ENCODE measurements around the gene SLC29A3. TPM values are rescaled to one million over a fixed set of nuclear protein-coding genes. Genes with fewer than 3 reads are reported as not detected.

The SLC29A3 gene
- total RNA-seq, 1 experiment from 2014 or later: 1.1 TPM

GRCh38 chr10:71301371-71301916 is 17.6 kb upstream of the SLC29A3 start:
- DNase-seq (ENCODE audit: low read depth in 1 of 2, low spot score in 2 of 2): no peak
- no peaks in the 10 kb centered on the region for H3K9me3 ChIP-seq (replicated peaks)
- no peaks in the 10 kb centered on the region for H3K4me1 ChIP-seq (replicated peaks)
- H3K4me3 ChIP-seq: no peak overlapping the region
- H3K27ac ChIP-seq: no peak overlapping the region
- no peaks in the 10 kb centered on the region for H3K36me3 ChIP-seq
- no peaks in the 10 kb centered on the region for H3K27me3 ChIP-seq (replicated peaks)

- H3K36me3 ChIP-seq: no peaks in the 10 kb centered on the region
- no peak overlapping the region for H3K4me3 ChIP-seq
- H3K9me3 ChIP-seq (replicated peaks): no peaks in the 10 kb centered on the region
- DNase-seq (ENCODE audit: low read depth in 1 of 2, low spot score in 2 of 2): no peak
- no peak overlapping the region for H3K27ac ChIP-seq
- H3K4me1 ChIP-seq (replicated peaks): no peaks in the 10 kb centered on the region
- H3K27me3 ChIP-seq (replicated peaks): no peaks in the 10 kb centered on the region
These were observed 16.6 kb upstream of the SLC29A3 start for GRCh38 chr10:71302451-71302850.

GRCh38 chr10:71302874-71303568 is 16.0 kb upstream of the SLC29A3 start:
- H3K4me1 ChIP-seq (replicated peaks): no peaks in the 10 kb centered on the region
- H3K27ac ChIP-seq: no peak overlapping the region
- no peaks in the 10 kb centered on the region for H3K36me3 ChIP-seq
- H3K4me3 ChIP-seq: no peak overlapping the region
- no peaks in the 10 kb centered on the region for H3K9me3 ChIP-seq (replicated peaks)
- no peaks in the 10 kb centered on the region for H3K27me3 ChIP-seq (replicated peaks)
- DNase-seq (ENCODE audit: low read depth in 1 of 2, low spot score in 2 of 2): peak in 1 of 2 experiments; percentile 25

GRCh38 chr10:71303569-71303907 is 15.5 kb upstream of the SLC29A3 start:
- Histone ChIP-seq H3K4me1 (replicated peaks) (no peaks in the 10 kb centered on the region), H3K9me3 (replicated peaks) (no peaks in the 10 kb centered on the region), H3K36me3 (no peaks in the 10 kb centered on the region), H3K4me3 (no peak overlapping the region), H3K27ac (no peak overlapping the region), H3K27me3 (replicated peaks) (no peaks in the 10 kb centered on the region)
- no peak for DNase-seq (ENCODE audit: low read depth in 1 of 2, low spot score in 2 of 2)

GRCh38 chr10:71304914-71305313 is 14.1 kb upstream of the SLC29A3 start:
- H3K4me1 ChIP-seq (replicated peaks): no peaks in the 10 kb centered on the region
- H3K27me3 ChIP-seq (replicated peaks): no peaks in the 10 kb centered on the region
- no peaks in the 10 kb centered on the region for H3K36me3 ChIP-seq
- no peaks in the 10 kb centered on the region for H3K9me3 ChIP-seq (replicated peaks)
- DNase-seq (ENCODE audit: low read depth in 1 of 2, low spot score in 2 of 2): no peak
- no peak overlapping the region for H3K27ac ChIP-seq
- no peak overlapping the region for H3K4me3 ChIP-seq

GRCh38 chr10:71306979-71307378 is 12.1 kb upstream of the SLC29A3 start:
- Histone ChIP-seq H3K4me3 (no peak overlapping the region), H3K27ac (no peak overlapping the region), H3K4me1 (replicated peaks) (no peaks in the 10 kb centered on the region), H3K36me3 (no peaks in the 10 kb centered on the region), H3K27me3 (replicated peaks) (peaks cover 8% of the 10 kb centered on the region; the same call in 1 of the 2 replicates), H3K9me3 (replicated peaks) (no peaks in the 10 kb centered on the region)
- DNase-seq (ENCODE audit: low read depth in 1 of 2, low spot score in 2 of 2): no peak

GRCh38 chr10:71307469-71308085 is 11.5 kb upstream of the SLC29A3 start:
- Histone ChIP-seq H3K9me3 (replicated peaks) (no peaks in the 10 kb centered on the region), H3K27me3 (replicated peaks) (peaks cover 8% of the 10 kb centered on the region; the same call in 1 of the 2 replicates), H3K27ac (no peak overlapping the region), H3K4me1 (replicated peaks) (no peaks in the 10 kb centered on the region), H3K36me3 (no peaks in the 10 kb centered on the region), H3K4me3 (no peak overlapping the region)
- no peak for DNase-seq (ENCODE audit: low read depth in 1 of 2, low spot score in 2 of 2)

- H3K9me3 ChIP-seq (replicated peaks): no peaks in the 10 kb centered on the region
- H3K36me3 ChIP-seq: no peaks in the 10 kb centered on the region
- H3K4me1 ChIP-seq (replicated peaks): no peaks in the 10 kb centered on the region
- peaks cover 8% of the 10 kb centered on the region; the same call in 1 of the 2 replicates for H3K27me3 ChIP-seq (replicated peaks)
- H3K27ac ChIP-seq: no peak overlapping the region
- no peak overlapping the region for H3K4me3 ChIP-seq
- DNase-seq (ENCODE audit: low read depth in 1 of 2, low spot score in 2 of 2): no peak
These were observed 10.8 kb upstream of the SLC29A3 start for GRCh38 chr10:71308244-71308643.

GRCh38 chr10:71308985-71309384 is 10.1 kb upstream of the SLC29A3 start:
- H3K27me3 ChIP-seq (replicated peaks): peaks cover 8% of the 10 kb centered on the region; the same call in 1 of the 2 replicates
- H3K27ac ChIP-seq: no peak overlapping the region
- no peak for DNase-seq (ENCODE audit: low read depth in 1 of 2, low spot score in 2 of 2)

GRCh38 chr10:71309919-71310318 is 9.1 kb upstream of the SLC29A3 start:
- no peak overlapping the region for H3K27ac ChIP-seq
- DNase-seq (ENCODE audit: low read depth in 1 of 2, low spot score in 2 of 2): no peak
- H3K9me3 ChIP-seq (replicated peaks): no peaks in the 10 kb centered on the region
- H3K36me3 ChIP-seq: no peaks in the 10 kb centered on the region
- H3K4me1 ChIP-seq (replicated peaks): no peaks in the 10 kb centered on the region
- no peak overlapping the region for H3K4me3 ChIP-seq
- H3K27me3 ChIP-seq (replicated peaks): peaks cover 8% of the 10 kb centered on the region; the same call in 1 of the 2 replicates

More at GRCh38 chr10:71308985-71309384, 10.1 kb upstream of the SLC29A3 start:
- H3K4me3 ChIP-seq: no peak overlapping the region
- H3K9me3 ChIP-seq (replicated peaks): no peaks in the 10 kb centered on the region
- H3K4me1 ChIP-seq (replicated peaks): no peaks in the 10 kb centered on the region
- H3K36me3 ChIP-seq: no peaks in the 10 kb centered on the region

GRCh38 chr10:71312220-71312619 is 6.8 kb upstream of the SLC29A3 start:
- Histone ChIP-seq H3K9me3 (replicated peaks) (no peaks in the 10 kb centered on the region), H3K4me1 (replicated peaks) (no peaks in the 10 kb centered on the region), H3K27ac (no peak overlapping the region), H3K4me3 (no peak overlapping the region), H3K27me3 (replicated peaks) (peaks cover 8% of the 10 kb centered on the region; the same call in 1 of the 2 replicates), H3K36me3 (no peaks in the 10 kb centered on the region)
- DNase-seq (ENCODE audit: low read depth in 1 of 2, low spot score in 2 of 2): no peak

GRCh38 chr10:71312811-71313789 is 6.0 kb upstream of the SLC29A3 start:
- Histone ChIP-seq H3K27ac (no peak overlapping the region), H3K4me1 (replicated peaks) (no peaks in the 10 kb centered on the region), H3K36me3 (no peaks in the 10 kb centered on the region), H3K27me3 (replicated peaks) (peaks cover 8% of the 10 kb centered on the region; the same call in 1 of the 2 replicates), H3K9me3 (replicated peaks) (no peaks in the 10 kb centered on the region), H3K4me3 (no peak overlapping the region)
- DNase-seq (ENCODE audit: low read depth in 1 of 2, low spot score in 2 of 2): no peak

- no peak for DNase-seq (ENCODE audit: low read depth in 1 of 2, low spot score in 2 of 2)
These were observed 4.9 kb upstream of the SLC29A3 start for GRCh38 chr10:71314028-71314693.

More at GRCh38 chr10:71314028-71314693, 4.9 kb upstream of the SLC29A3 start:
- H3K36me3 ChIP-seq: no peaks in the 10 kb centered on the region
- no peaks in the 10 kb centered on the region for H3K9me3 ChIP-seq (replicated peaks)
- H3K4me3 ChIP-seq: no peak overlapping the region
- no peak overlapping the region for H3K27ac ChIP-seq
- no peaks in the 10 kb centered on the region for H3K4me1 ChIP-seq (replicated peaks)
- peaks cover 8% of the 10 kb centered on the region; the same call in 1 of the 2 replicates for H3K27me3 ChIP-seq (replicated peaks)

All from SJSA1 (cell line).